Measurements from ENCODE around the gene GSAP. TPM values are rescaled to one million over a fixed set of nuclear protein-coding genes. Genes with fewer than 3 reads are reported as not detected.
A peak's percentile ranks its signal among the peaks of the same experiment; 100 is the strongest.

Gene GSAP
- total RNA-seq, 3 donors from 2014 or later = 8.0 to 16.7 (median 14.2) TPM

GRCh38 chr7:77330169-77330882 is 85.8 kb downstream of the GSAP start:
- H3K9me3 ChIP-seq = no peaks in the 10 kb centered on the region
- DNase-seq = no peak
- TF ChIP-seq, protein P1, sequence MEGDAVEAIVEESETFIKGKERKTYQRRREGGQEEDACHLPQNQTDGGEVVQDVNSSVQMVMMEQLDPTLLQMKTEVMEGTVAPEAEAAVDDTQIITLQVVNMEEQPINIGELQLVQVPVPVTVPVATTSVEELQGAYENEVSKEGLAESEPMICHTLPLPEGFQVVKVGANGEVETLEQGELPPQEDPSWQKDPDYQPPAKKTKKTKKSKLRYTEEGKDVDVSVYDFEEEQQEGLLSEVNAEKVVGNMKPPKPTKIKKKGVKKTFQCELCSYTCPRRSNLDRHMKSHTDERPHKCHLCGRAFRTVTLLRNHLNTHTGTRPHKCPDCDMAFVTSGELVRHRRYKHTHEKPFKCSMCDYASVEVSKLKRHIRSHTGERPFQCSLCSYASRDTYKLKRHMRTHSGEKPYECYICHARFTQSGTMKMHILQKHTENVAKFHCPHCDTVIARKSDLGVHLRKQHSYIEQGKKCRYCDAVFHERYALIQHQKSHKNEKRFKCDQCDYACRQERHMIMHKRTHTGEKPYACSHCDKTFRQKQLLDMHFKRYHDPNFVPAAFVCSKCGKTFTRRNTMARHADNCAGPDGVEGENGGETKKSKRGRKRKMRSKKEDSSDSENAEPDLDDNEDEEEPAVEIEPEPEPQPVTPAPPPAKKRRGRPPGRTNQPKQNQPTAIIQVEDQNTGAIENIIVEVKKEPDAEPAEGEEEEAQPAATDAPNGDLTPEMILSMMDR (IDR thresholded peaks at IDR 0.05) = no peak
- intact Hi-C loops (cut with DNase I, micrococcal nuclease) = no loop called here
- no peaks in the 10 kb centered on the region for H3K4me1 ChIP-seq (ENCODE audit: low read depth)
- H3K4me3 ChIP-seq = no peak overlapping the region
- no peaks in the 10 kb centered on the region for H3K36me3 ChIP-seq (ENCODE audit: low read depth)
- ATAC-seq = peak; percentile 36

- intact Hi-C loops (cut with DNase I, micrococcal nuclease) = no loop called here
- ATAC-seq = no peak
- no peaks in the 10 kb centered on the region for H3K4me1 ChIP-seq (ENCODE audit: low read depth)
Measured at GRCh38 chr7:77329466-77330168, 86.5 kb downstream of the GSAP start.

GRCh38 chr7:77328669-77329068 is 87.5 kb downstream of the GSAP start:
- DNase-seq (no peak), ATAC-seq (no peak)
- intact Hi-C loops (cut with DNase I, micrococcal nuclease) = no loop called here
- H3K9me3 ChIP-seq = no peaks in the 10 kb centered on the region
- H3K4me3 ChIP-seq = no peak overlapping the region
- no peaks in the 10 kb centered on the region for H3K4me1 ChIP-seq (ENCODE audit: low read depth)
- TF ChIP-seq, protein P1 (IDR thresholded peaks at IDR 0.05) = no peak
- H3K36me3 ChIP-seq (ENCODE audit: low read depth) = no peaks in the 10 kb centered on the region

More at GRCh38 chr7:77329466-77330168, 86.5 kb downstream of the GSAP start:
- Histone ChIP-seq H3K4me3 (no peak overlapping the region), H3K36me3 (ENCODE audit: low read depth) (no peaks in the 10 kb centered on the region), H3K9me3 (no peaks in the 10 kb centered on the region)
- no peak for DNase-seq
- TF ChIP-seq, protein P1 (IDR thresholded peaks at IDR 0.05) = no peak

- Histone ChIP-seq H3K4me3 (no peak overlapping the region), H3K9me3 (no peaks in the 10 kb centered on the region), H3K36me3 (ENCODE audit: low read depth) (no peaks in the 10 kb centered on the region), H3K4me1 (ENCODE audit: low read depth) (no peaks in the 10 kb centered on the region)
- ATAC-seq (peak; percentile 10), DNase-seq (no peak)
- TF ChIP-seq, protein P1 (IDR thresholded peaks at IDR 0.05) = no peak
- intact Hi-C loops (cut with DNase I, micrococcal nuclease) = no loop called here
Measured at GRCh38 chr7:77327932-77328628, 88.1 kb downstream of the GSAP start.

DNA sequence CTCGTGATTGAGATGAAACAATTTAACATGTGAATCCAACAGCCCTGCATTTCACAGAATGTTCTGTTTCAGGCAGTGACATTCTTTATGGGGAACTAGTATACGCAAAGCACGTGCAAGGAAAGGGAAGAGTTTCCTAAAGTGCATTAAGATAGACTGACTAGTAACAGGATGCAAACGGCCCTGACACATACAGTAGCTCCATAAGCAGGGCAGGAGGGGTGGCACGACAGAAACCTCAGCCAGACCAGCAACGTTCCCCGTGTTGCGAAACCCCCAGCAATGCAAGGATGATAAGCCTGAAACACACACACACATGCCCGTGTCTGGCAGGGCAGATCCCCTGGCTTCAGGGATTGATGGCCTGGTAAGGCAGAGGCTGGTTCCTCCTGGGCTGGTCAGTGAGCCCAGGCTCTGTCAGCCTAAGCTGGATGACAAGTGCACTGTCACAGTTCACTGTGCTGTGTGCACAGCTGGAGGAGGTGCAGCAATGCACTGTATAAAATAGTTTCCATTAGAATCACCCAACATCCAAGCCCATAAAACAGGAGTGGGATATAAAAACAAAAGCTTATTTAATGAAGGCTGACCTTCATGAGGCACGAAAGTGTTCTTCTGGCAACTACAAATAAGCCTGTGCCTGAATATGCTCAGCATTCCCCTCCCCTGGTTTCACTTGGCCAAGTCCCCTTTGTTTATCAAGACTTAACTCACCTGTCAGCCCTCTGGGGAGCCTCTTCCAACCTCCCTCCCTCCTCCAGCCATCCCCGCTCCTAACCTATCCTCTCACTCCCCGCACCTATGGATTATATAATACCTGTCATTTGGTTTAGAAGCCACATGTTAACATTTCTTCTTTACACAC is 88.8 kb downstream of the GSAP start:
- DNase-seq (peak in 1 of 3 donors; percentile 47), ATAC-seq (peak; percentile 22)
- no peaks in the 10 kb centered on the region for H3K4me1 ChIP-seq (ENCODE audit: low read depth)
- intact Hi-C loops (cut with DNase I, micrococcal nuclease) = no loop called here
- no peaks in the 10 kb centered on the region for H3K36me3 ChIP-seq (ENCODE audit: low read depth)
- TF ChIP-seq, protein P1 (IDR thresholded peaks at IDR 0.05) = no peak
- no peaks in the 10 kb centered on the region for H3K9me3 ChIP-seq
- H3K4me3 ChIP-seq = no peak overlapping the region
